NCI-H510A treated with DMSO at 0.1 percent for 48 hours (cell line): ENCODE data around the gene IRS2.
A peak's percentile ranks its signal among the peaks of the same experiment; 100 is the strongest.
"Not testable (repeated sequence)": the region's sequence is repeated elsewhere in the genome, so short reads cannot be mapped to it uniquely, and the experiment has no call there.

Experiments used
- DNase-seq: peaks from one replicate; lab custom pipeline; 2025; lab: John Stamatoyannopoulos, UW

Gene IRS2

GRCh38 chr13:109733550-109733949 is 52.8 kb downstream of the IRS2 start:
- no peak for DNase-seq

- DNase-seq: not testable (repeated sequence)
These were observed 53.8 kb downstream of the IRS2 start for GRCh38 chr13:109732470-109733170.

GRCh38 chr13:109730812-109731335 is 55.5 kb downstream of the IRS2 start:
- no peak for DNase-seq

- no peak for DNase-seq
These were observed 57.3 kb downstream of the IRS2 start for GRCh38 chr13:109728791-109729731.

- no peak for DNase-seq
These were observed 58.3 kb downstream of the IRS2 start for GRCh38 chr13:109728061-109728460.

GRCh38 chr13:109727251-109727650 is 59.1 kb downstream of the IRS2 start:
- no peak for DNase-seq

- DNase-seq: no peak
These were observed 60.3 kb downstream of the IRS2 start for GRCh38 chr13:109725995-109726637.

- DNase-seq: no peak
These were observed 61.1 kb downstream of the IRS2 start for GRCh38 chr13:109725297-109725696.

- DNase-seq: no peak
These were observed 61.8 kb downstream of the IRS2 start for GRCh38 chr13:109724603-109725002.

- DNase-seq: no peak
These were observed 63.3 kb downstream of the IRS2 start for GRCh38 chr13:109723046-109723445.

- no peak for DNase-seq
These were observed 64.3 kb downstream of the IRS2 start for GRCh38 chr13:109722068-109722467.

- peak; percentile 62 for DNase-seq
These were observed 65.6 kb downstream of the IRS2 start for GRCh38 chr13:109720758-109721184.

- DNase-seq: no peak
These were observed 66.3 kb downstream of the IRS2 start for GRCh38 chr13:109719962-109720646.

GRCh38 chr13:109718726-109719125 is 67.7 kb downstream of the IRS2 start:
- no peak for DNase-seq

- no peak for DNase-seq
These were observed 68.7 kb downstream of the IRS2 start for GRCh38 chr13:109717686-109718085.

- DNase-seq: no peak
These were observed 70.5 kb downstream of the IRS2 start for GRCh38 chr13:109715902-109716301.

- DNase-seq: no peak
These were observed 72.7 kb downstream of the IRS2 start for GRCh38 chr13:109713681-109714080.

GRCh38 chr13:109712124-109712722 is 74.2 kb downstream of the IRS2 start:
- no peak for DNase-seq

- DNase-seq: no peak
These were observed 78.4 kb downstream of the IRS2 start for GRCh38 chr13:109707742-109708617.

GRCh38 chr13:109707044-109707741 is 79.2 kb downstream of the IRS2 start:
- DNase-seq: peak; percentile 72
